ENCODE data around the gene SHROOM3. TPM values are rescaled to one million over a fixed set of nuclear protein-coding genes. Genes with fewer than 3 reads are reported as not detected.

The SHROOM3 gene
- total RNA-seq, 1 donor from 2014 or later: 62.0 TPM

DNA sequence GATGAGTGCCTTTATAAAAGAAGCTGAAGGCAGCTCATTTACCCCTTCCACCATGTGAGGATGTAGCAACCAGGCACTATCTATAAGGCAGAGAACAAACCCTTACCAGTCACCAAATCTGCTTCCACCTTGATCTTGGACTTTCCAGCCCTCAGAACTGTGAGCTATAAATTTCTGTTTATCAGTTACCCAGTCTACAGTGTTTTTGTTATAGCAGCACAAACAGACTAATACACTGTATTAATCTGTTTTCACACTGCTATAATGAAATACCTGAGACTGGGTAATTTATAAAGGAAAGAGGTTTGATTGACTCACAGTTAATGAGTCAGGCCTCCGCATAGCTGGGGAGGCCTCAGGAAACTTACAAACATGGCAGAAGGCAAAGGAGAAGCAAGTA is 371.7 kb downstream of the SHROOM3 start:
- Histone ChIP-seq H3K27me3 (ENCODE audit: low read depth) (no peaks in the 10 kb centered on the region), H3K4me1 (peaks cover 5% of the 10 kb centered on the region), H3K9me3 (peaks cover 12% of the 10 kb centered on the region), H3K27ac (no peak overlapping the region), H3K4me3 (no peak overlapping the region), H3K36me3 (no peaks in the 10 kb centered on the region)
- intact Hi-C loops (cut with DNase I): no loop called here
- ATAC-seq: no peak
- TF ChIP-seq, protein P1, sequence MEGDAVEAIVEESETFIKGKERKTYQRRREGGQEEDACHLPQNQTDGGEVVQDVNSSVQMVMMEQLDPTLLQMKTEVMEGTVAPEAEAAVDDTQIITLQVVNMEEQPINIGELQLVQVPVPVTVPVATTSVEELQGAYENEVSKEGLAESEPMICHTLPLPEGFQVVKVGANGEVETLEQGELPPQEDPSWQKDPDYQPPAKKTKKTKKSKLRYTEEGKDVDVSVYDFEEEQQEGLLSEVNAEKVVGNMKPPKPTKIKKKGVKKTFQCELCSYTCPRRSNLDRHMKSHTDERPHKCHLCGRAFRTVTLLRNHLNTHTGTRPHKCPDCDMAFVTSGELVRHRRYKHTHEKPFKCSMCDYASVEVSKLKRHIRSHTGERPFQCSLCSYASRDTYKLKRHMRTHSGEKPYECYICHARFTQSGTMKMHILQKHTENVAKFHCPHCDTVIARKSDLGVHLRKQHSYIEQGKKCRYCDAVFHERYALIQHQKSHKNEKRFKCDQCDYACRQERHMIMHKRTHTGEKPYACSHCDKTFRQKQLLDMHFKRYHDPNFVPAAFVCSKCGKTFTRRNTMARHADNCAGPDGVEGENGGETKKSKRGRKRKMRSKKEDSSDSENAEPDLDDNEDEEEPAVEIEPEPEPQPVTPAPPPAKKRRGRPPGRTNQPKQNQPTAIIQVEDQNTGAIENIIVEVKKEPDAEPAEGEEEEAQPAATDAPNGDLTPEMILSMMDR (IDR thresholded peaks at IDR 0.05): no peak
- no peak for DNase-seq

DNA sequence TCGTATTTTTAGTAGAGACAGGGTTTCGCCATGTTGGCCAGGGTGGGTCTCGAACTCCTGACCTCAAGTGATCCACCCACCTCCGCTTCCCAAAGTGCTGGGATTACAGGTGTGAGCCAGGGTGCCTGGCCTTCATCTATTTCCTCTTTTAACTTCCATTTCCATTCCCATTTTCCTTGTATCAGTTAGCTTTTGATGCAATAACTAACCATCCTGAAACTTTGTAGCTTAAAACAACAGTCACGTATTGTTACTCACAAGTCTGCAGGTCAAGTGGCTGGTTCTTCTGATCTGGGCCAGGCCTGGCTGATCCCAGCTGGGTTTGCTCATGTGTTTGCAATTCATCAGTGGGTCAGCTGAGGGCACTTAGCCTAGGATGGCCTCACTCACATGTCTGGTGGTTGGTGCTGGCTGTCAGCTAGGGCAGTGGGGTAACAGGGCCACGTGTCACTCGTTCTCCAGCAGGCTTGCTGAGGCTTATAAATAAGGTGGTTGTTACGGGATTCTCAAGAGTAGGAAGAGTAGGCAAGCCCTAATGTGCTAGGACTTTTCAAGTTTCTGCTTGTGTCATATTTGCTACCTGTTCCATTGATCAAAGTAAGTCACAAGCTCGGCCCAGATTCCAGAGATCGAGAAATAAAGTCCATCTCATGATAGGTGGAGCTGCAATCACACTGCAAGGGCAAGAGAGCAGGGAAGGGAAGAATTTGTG is 374.7 kb downstream of the SHROOM3 start:
- no peaks in the 10 kb centered on the region for H3K36me3 ChIP-seq
- H3K27me3 ChIP-seq (ENCODE audit: low read depth): no peaks in the 10 kb centered on the region
- TF ChIP-seq, protein P1 (IDR thresholded peaks at IDR 0.05): no peak
- intact Hi-C loops (cut with DNase I): no loop called here
- no peak overlapping the region for H3K27ac ChIP-seq
- H3K9me3 ChIP-seq: peaks cover 12% of the 10 kb centered on the region
- ATAC-seq (peak in 1 of 2 donors; percentile 48), DNase-seq (no peak)
- no peak overlapping the region for H3K4me3 ChIP-seq
- H3K4me1 ChIP-seq: no peaks in the 10 kb centered on the region

DNA sequence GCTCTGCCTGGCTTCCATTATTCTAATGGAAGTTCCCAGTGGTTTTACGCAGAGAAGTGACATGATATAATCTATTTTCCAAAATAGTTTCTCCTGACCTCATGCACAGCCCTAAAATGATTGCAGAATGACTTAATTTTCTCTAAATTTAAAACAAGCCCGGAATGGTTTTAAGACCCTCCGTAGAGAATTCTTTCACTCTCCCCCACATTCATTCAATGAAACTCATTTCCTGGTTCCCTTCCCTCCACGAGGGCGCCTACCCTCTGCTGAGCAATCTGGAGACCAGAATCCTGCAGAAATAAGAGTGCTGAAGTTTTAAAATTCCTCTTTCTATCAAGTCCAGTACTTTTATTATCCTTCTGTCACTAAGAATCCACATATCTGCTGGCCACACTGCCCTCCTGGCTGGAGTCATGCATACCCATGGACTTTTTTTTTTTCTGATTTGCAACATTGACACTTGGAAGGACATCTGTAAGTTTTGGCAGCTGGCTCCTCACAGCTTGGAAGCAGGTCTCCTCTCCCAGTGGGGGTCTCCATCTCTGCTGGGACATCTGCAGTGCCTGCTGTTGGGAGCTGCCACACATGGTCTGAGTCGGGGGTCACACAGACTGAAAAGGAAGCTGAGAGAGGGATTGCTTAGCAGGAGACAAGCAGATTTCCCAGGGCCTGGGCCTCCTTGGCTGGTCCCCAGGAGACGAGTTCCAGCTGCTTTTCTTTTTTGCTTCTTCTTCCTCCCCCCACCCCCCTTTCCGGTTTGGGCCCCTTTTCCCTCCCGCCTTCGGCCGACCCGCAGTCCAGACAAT is 376.8 kb downstream of the SHROOM3 start:
- Histone ChIP-seq H3K4me3 (no peak overlapping the region), H3K9me3 (peaks cover 12% of the 10 kb centered on the region), H3K27ac (peak overlapping the region; percentile 18), H3K27me3 (ENCODE audit: low read depth) (no peaks in the 10 kb centered on the region), H3K4me1 (no peaks in the 10 kb centered on the region), H3K36me3 (no peaks in the 10 kb centered on the region)
- ATAC-seq (peak; percentile 39 to 44), DNase-seq (no peak)
- TF ChIP-seq, protein P1 (IDR thresholded peaks at IDR 0.05): no peak
- intact Hi-C loops (cut with DNase I): no loop called here

DNA sequence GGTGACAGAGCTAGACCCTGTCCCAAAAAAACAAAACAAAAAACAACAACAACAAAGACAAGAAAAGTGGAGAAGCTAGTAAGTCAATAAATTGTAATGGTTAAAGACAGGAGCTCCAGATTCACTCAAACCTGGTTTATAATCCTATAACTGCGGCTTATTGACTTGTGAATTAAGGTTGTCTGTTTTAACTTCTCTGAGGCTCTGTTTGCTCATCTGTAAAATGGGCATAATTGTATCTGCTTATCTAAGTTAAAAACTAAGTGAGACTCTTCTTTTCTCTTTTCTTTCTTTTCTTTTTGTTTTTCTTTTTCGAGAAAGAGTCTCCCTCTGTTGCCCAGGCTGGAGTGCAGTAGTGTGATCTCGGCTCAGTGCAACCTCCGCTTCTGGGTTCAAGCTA is 378.0 kb downstream of the SHROOM3 start:
- intact Hi-C loops (cut with DNase I): no loop called here
- no peak for ATAC-seq

DNA sequence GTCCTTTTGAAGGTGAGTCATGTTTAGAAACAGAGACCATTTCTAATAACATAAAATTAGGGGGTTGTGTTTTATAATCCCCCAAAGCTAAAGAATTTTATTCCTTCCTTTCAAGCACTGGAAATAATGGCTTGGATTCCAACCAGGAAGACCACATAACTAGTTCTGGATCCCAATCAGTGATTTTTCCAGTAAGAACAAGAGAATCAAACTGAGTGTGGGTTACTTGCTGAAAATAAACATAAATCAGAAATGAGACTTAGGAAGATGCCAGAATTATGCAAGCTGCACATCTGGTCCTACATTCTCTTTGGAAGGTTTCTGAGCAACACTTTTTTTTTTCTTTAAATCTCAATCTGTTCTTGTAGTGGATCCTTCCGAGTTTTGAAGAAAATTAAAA is 386.6 kb downstream of the SHROOM3 start:
- Histone ChIP-seq H3K4me3 (no peak overlapping the region), H3K9me3 (no peaks in the 10 kb centered on the region), H3K27me3 (ENCODE audit: low read depth) (no peaks in the 10 kb centered on the region), H3K27ac (no peak overlapping the region), H3K36me3 (no peaks in the 10 kb centered on the region), H3K4me1 (no peaks in the 10 kb centered on the region)
- DNase-seq: no peak
- intact Hi-C loops (cut with DNase I): no loop called here
- no peak for ATAC-seq
- TF ChIP-seq, protein P1 (IDR thresholded peaks at IDR 0.05): no peak

More for the DNA sequence above, 378.0 kb downstream of the SHROOM3 start:
- TF ChIP-seq, protein P1 (IDR thresholded peaks at IDR 0.05): no peak
- Histone ChIP-seq H3K4me3 (no peak overlapping the region), H3K27me3 (ENCODE audit: low read depth) (no peaks in the 10 kb centered on the region), H3K4me1 (no peaks in the 10 kb centered on the region), H3K36me3 (no peaks in the 10 kb centered on the region), H3K9me3 (peaks cover 11% of the 10 kb centered on the region), H3K27ac (peak overlapping the region; percentile 18)
- no peak for DNase-seq
